HG02870 (cell line): ENCODE results near the gene LNPK.
"Not testable (repeated sequence)": the region's sequence is repeated elsewhere in the genome, so short reads cannot be mapped to it uniquely, and the experiment has no call there.

Source experiments
- ATAC-seq: cut with Tn5 transposase; IDR thresholded peaks from one replicate; pipeline ENCODE4 v1.9.1; 2021; ENCODE audit warnings: mild to moderate bottlenecking, moderate library complexity; ENCODE audit not compliant: unreplicated experiment

Gene LNPK

GRCh38 chr2:175973373-175973772 is 28.7 kb downstream of the LNPK start:
- no peak for ATAC-seq

GRCh38 chr2:175966839-175967238 is 35.2 kb downstream of the LNPK start:
- no peak for ATAC-seq

DNA sequence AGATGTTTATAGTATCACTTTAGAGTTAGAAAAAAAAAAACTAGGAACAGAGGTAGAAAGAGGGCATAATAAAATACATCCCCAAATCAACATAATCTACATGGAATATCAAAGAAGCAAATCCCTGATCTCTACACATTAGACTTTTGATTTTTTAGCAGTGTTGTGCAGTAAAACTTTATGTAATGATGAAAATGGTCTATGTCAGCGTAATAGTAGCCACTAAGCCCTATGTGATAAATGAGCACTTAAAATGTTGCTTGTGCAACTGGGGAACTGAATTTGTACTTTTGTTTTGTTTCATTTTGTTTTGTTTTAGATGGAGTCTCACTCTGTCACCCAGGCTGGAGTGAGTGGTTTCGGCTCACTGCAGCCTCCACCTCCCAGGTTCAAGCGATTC is 36.3 kb downstream of the LNPK start:
- ATAC-seq, result no peak

DNA sequence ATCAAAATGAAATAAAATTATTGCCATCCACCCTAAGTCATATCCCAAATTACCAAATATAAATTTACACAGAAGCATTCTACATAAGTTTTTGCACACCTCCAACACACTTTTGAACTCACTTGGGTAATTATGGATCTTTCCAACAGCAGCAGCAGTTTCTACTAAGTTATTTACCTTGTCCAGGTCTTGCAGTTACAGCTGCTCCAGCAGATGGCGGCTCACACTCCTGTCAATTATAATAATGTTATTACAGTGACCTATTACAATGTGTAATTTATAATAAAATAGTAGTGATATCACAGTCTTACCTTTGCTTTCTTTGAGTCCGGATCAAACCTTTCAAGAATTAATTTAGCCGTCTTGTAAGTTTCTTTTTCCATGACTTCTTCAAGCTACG is 37.9 kb downstream of the LNPK start:
- ATAC-seq, result no peak

DNA sequence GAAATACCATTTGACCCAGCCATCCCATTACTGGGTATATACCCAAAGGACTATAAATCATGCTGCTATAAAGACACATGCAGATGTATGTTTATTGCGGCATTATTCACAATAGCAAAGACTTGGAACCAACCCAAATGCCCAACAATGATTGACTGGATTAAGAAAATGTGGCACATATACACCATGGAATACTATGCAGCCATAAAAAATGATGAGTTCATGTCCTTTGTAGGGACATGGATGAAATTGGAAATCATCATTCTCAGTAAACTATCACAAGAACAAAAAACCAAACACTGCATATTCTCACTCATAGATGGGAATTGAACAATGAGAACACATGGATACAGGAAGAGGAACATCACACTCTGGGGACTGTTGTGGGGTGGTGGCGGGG is 38.9 kb downstream of the LNPK start:
- ATAC-seq, result not testable (repeated sequence)

- no peak for ATAC-seq
Measured at GRCh38 chr2:175957845-175958244, 44.2 kb downstream of the LNPK start.

DNA sequence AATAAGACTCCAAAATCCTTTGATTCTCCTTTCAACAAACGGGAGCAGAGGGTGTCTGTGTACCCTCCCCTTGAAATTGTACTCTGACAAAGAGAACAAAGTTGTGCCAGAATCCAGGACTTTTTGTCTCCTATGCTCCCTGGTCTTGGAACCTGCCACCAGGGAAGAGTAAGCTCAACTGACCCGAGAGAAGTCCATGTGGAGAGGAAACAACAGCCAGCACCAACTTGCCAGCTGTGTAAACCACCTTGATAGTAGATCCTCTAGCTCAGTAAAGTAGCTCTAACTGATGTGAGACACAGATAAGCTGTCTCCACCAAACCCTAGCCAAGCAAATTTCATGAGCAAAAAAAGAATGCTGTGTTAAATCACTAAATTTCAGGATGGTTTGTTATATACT is 46.9 kb downstream of the LNPK start:
- ATAC-seq, result no peak

DNA sequence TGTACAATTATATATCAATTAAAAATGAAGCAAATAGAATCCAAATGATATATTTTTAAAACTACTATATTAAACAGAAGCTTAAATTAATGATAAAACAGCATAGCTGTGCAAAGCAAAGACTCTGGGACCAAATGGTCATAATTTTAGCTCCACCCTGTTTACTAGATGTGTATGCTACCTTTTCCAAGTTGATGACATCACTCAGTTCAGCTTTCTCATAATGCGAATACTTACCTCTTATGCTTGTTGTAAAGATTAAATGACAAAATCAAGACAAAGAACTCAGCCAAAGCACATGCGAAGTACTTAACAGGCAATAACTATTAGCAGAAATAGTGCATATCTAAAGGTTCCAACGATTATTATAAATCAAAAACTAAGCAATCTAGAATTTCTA is 51.6 kb downstream of the LNPK start:
- no peak for ATAC-seq

- ATAC-seq, result no peak
Measured at GRCh38 chr2:175948191-175948590, 53.9 kb downstream of the LNPK start.

DNA sequence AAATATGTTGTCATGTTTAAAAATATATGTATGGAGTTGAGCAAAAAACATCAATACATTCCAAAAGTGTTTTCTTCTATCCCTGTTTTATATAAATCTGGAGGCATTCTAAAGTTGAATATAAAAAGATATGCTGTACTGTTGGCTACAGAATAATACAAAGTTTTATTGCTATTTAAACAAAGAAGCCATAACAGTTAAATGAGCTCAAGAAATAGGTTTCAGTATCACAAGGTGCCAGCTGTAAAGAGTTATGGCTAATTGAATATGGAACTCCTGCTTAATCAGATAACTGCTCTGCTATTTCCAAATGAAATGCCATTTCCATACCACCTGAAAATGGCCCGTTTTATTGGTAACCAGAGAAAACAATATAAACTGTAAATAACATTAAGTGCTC is 55.0 kb downstream of the LNPK start:
- no peak for ATAC-seq

- ATAC-seq, result no peak
Measured at GRCh38 chr2:175941699-175942098, 60.4 kb downstream of the LNPK start.

- no peak for ATAC-seq
Measured at GRCh38 chr2:175937216-175937615, 64.9 kb downstream of the LNPK start.

- no peak for ATAC-seq
Measured at GRCh38 chr2:175935289-175936181, 66.5 kb downstream of the LNPK start.

GRCh38 chr2:175932675-175933074 is 69.4 kb downstream of the LNPK start:
- no peak for ATAC-seq

- no peak for ATAC-seq
Measured at GRCh38 chr2:175931805-175932204, 70.3 kb downstream of the LNPK start.

DNA sequence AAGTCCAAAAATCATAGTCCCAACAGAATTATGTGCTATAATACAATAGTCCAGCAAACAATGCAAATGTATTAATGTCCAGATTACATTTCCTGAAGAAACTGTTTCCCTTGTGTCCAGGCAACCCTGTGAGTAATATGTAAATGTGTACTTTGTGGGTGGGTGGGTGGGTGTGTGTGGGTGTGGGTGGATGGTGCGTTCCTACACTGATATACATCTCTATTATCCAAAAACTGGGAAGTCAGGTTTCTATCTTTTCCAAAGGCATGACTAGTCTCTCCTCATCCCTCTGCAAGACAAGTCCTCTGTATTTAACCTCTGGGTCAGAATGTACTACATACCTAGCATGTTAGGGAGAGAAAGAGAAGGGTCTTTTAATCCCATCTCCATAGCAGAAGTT is 71.6 kb downstream of the LNPK start:
- ATAC-seq, result no peak

GRCh38 chr2:175929850-175930249 is 72.2 kb downstream of the LNPK start:
- no peak for ATAC-seq

DNA sequence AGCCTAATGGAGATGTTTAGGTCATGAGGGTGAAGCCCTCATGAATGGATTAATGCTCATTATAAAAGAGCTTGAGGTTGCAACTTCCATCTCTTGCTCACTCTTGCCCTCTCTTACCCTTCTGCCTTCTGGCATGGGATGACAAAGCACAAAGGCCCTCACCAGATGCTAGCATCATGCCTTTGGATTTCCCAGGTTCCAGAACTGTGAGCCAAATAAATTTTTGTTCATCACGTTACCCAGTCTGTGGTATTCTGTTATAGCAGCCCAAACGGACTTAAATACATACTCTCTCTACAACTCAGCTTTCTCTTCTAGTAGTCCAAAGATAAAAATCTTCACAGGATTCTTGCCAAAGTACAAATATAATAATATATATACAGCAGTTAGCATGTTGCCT is 75.8 kb downstream of the LNPK start:
- ATAC-seq, result no peak

- ATAC-seq, result no peak
Measured at GRCh38 chr2:175922160-175922559, 79.9 kb downstream of the LNPK start.

DNA sequence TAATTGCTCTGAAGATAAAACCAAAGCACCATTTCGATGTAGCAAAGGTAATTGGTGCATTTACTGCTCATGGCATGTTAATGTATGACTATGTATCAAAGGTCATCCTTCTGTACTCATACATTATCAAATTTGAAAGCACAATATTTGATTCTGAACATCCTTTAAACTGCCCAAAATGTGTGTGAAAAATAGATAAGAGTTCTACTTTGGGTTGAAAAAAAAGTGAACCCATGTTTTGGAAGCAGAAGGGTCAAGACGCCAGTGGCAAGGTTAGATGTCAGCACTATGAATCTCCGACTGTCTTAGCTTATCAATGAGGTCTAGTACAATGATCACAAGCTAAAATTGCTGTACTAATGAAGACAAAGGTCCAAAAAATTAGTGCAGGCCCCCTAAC is 83.1 kb downstream of the LNPK start:
- no peak for ATAC-seq

GRCh38 chr2:175914846-175915245 is 87.2 kb downstream of the LNPK start:
- ATAC-seq, result no peak

DNA sequence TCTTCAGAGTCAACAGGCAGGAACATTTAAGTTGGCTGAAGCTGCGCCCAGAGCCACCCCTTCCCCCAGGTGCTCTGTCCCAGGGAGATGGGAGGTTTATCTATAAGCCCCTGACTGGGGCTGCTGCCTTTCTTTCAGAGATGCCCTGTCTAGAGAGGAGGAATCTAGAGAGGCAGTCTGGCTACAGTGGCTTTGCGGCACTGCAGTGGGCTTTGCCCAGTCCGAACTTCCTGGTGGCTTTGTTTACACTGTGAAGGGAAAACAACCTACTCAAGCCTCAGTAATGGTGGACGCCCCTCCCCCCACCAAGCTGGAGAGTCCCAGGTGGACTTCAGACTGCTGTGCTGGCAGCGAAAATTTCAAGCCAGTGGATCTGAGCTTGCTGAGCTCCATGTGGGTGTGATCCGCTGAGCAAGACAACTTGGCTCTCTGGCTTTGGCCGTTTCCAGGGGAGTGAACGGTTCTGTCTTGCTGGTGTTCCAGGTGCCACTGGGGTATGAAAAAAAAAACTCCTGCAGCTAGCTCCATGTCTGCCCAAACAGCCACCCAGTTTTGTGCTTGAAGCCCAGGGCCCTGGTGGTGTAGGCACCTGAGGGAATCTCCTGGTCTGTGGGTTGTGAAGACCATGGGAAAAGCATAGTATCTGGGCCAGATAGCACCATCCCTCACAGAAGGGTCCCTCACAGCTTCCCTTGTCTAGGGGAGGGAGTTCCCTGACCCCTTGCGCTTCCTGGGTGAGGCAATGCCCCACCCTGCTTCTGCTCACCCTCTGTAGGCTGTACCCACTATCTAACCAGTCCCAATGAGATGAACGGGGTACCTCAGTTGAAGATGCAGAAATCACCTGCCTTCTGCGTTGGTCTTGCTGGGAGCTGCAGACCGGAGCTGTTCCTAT is 88.0 kb downstream of the LNPK start:
- not testable (repeated sequence) for ATAC-seq
